Astrocyte (in vitro differentiated cells and primary cell): ENCODE measurements around the gene AP2M1. TPM values are rescaled to one million over a fixed set of nuclear protein-coding genes. Genes with fewer than 3 reads are reported as not detected.
"Not testable (repeated sequence)": the region's sequence is repeated elsewhere in the genome, so short reads cannot be mapped to it uniquely, and the experiment has no call there.

ENCODE experiments used
- DNase-seq: peaks from one replicate; pipeline ENCODE4 v3.0.0-alpha.2; 2010; ENCODE audit warnings: low read depth
- FAIRE-seq: peaks from 2 replicates; lab custom pipeline; 2011; peaks lifted over from hg19 to GRCh38; lab: Jason Lieb, UNC
- H2AFZ ChIP-seq: 2 replicates; pipeline ENCODE4 v1.6.0; 2012; ENCODE audit warnings: low read depth, low read length, inconsistent platforms
- H3K27ac ChIP-seq: 2 replicates; pipeline ENCODE4 v1.5.1; 2011; ENCODE audit warnings: low read depth, low read length, inconsistent platforms
- H3K27me3 ChIP-seq: 2 replicates; pipeline ENCODE4 v1.6.0; 2011; ENCODE audit warnings: low read length, inconsistent platforms; ENCODE audit not compliant: insufficient read depth
- H3K36me3 ChIP-seq: 2 replicates; pipeline ENCODE4 v1.5.1; 2011; ENCODE audit warnings: low read length, inconsistent platforms; ENCODE audit not compliant: insufficient read depth
- H3K4me1 ChIP-seq: 2 replicates; pipeline ENCODE4 v1.5.1; 2011; ENCODE audit warnings: low read length, inconsistent platforms; ENCODE audit not compliant: insufficient read depth
- H3K4me2 ChIP-seq: 2 replicates; pipeline ENCODE4 v1.6.0; 2012; ENCODE audit warnings: low read length, inconsistent platforms
- H3K4me3 ChIP-seq: 2 replicates; pipeline ENCODE4 v1.5.1; 2011; ENCODE audit warnings: low read depth, mild to moderate bottlenecking, low read length, inconsistent platforms; ENCODE audit not compliant: insufficient read depth
- H3K79me2 ChIP-seq: 2 replicates; pipeline ENCODE4 v1.6.0; 2012; ENCODE audit warnings: mild to moderate bottlenecking, low read length, inconsistent platforms; ENCODE audit not compliant: insufficient read depth
- H3K9ac ChIP-seq: 2 replicates; pipeline ENCODE4 v1.6.0; 2012; ENCODE audit warnings: mild to moderate bottlenecking, low read length, inconsistent platforms
- H3K9me3 ChIP-seq: 2 replicates; pipeline ENCODE4 v1.5.1; 2012; ENCODE audit warnings: low read depth, mild to moderate bottlenecking, low read length, inconsistent platforms; ENCODE audit not compliant: insufficient read depth
- H4K20me1 ChIP-seq: 2 replicates; pipeline ENCODE4 v1.6.0; 2012; ENCODE audit warnings: low read length, inconsistent platforms; ENCODE audit not compliant: insufficient read depth
- H3K27ac Mint-ChIP-seq: one replicate; pipeline ENCODE4 v1.8.0; 2021; ENCODE audit warnings: mild to moderate bottlenecking, mixed read lengths; ENCODE audit not compliant: unreplicated experiment
- H3K27me3 Mint-ChIP-seq: one replicate; pipeline ENCODE4 v1.8.0; 2021; ENCODE audit warnings: low read depth, mixed read lengths; ENCODE audit not compliant: unreplicated experiment
- H3K36me3 Mint-ChIP-seq: one replicate; pipeline ENCODE4 v1.8.0; 2021; ENCODE audit warnings: low read depth, mixed read lengths; ENCODE audit not compliant: unreplicated experiment
- H3K4me1 Mint-ChIP-seq: one replicate; pipeline ENCODE4 v1.8.0; 2021; ENCODE audit warnings: low read depth, mixed read lengths; ENCODE audit not compliant: unreplicated experiment
- H3K4me3 Mint-ChIP-seq: one replicate; pipeline ENCODE4 v1.8.0; 2021; ENCODE audit warnings: mild to moderate bottlenecking, moderate library complexity, mixed read lengths; ENCODE audit not compliant: unreplicated experiment
- H3K9me3 Mint-ChIP-seq: one replicate; pipeline ENCODE4 v1.8.0; 2021; ENCODE audit warnings: mild to moderate bottlenecking, mixed read lengths; ENCODE audit not compliant: unreplicated experiment
- EZH2 ChIP-seq: IDR thresholded peaks from 2 replicates; pipeline ENCODE4 v1.6.1; 2012; ENCODE audit warnings: mild to moderate bottlenecking, low read length, inconsistent platforms; ENCODE audit not compliant: insufficient read depth
- total RNA-seq: library from RNA; stranded (reverse); gene quantifications from 2 replicates; pipeline ENCODE4 v1.2.1, GENCODE V29; 2021
- TF ChIP-seq, protein P1 (sequence below): IDR thresholded peaks from 2 replicates; pipeline ENCODE4 v1.5.1; 2011; ENCODE audit warnings: low read depth, mild to moderate bottlenecking, inconsistent platforms, low read length, moderate library complexity; ENCODE audit not compliant: insufficient read depth

Gene AP2M1
- total RNA-seq, 1 donor from 2014 or later = 603 TPM

DNA sequence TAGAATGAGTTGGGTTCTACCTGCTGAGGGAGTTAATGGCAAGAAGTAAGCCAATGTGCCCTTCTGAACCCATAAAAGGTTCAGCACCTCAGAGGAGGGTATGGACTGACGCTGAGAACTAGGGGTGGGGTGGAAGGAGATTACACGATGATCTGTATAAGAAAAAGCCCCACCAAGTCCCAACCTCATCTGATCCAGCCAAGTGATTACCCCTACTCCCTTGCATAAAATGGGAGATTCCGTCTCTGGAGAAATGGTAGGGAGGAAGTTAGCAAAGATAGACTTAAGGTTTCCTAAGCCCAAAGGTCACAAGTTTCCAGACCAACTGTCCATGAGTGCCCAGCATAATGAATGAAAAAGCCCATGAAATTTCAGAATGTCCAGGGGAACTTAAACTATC is 26.6 kb upstream of the AP2M1 start:
- Histone ChIP-seq H3K4me3 (no peak overlapping the region), H3K9me3 (no peaks in the 10 kb centered on the region), H3K9ac (no peak overlapping the region), H3K4me2 (no peak overlapping the region), H3K79me2 (no peaks in the 10 kb centered on the region), H3K4me1 (no peaks in the 10 kb centered on the region), H3K36me3 (peaks cover 21% of the 10 kb centered on the region), H3K27me3 (no peaks in the 10 kb centered on the region), H2AFZ (no peak overlapping the region), H4K20me1 (no peaks in the 10 kb centered on the region), H3K27ac (no peak overlapping the region)
- Mint-ChIP-seq H3K4me1 (peaks cover 6% of the 10 kb centered on the region), H3K36me3 (peaks cover 7% of the 10 kb centered on the region), H3K27me3 (no peaks in the 10 kb centered on the region), H3K9me3 (no peaks in the 10 kb centered on the region), H3K27ac (no peak overlapping the region), H3K4me3 (no peak overlapping the region)
- no peak for DNase-seq
- FAIRE-seq = no peak
- no peak for TF ChIP-seq EZH2
- TF ChIP-seq, protein P1, sequence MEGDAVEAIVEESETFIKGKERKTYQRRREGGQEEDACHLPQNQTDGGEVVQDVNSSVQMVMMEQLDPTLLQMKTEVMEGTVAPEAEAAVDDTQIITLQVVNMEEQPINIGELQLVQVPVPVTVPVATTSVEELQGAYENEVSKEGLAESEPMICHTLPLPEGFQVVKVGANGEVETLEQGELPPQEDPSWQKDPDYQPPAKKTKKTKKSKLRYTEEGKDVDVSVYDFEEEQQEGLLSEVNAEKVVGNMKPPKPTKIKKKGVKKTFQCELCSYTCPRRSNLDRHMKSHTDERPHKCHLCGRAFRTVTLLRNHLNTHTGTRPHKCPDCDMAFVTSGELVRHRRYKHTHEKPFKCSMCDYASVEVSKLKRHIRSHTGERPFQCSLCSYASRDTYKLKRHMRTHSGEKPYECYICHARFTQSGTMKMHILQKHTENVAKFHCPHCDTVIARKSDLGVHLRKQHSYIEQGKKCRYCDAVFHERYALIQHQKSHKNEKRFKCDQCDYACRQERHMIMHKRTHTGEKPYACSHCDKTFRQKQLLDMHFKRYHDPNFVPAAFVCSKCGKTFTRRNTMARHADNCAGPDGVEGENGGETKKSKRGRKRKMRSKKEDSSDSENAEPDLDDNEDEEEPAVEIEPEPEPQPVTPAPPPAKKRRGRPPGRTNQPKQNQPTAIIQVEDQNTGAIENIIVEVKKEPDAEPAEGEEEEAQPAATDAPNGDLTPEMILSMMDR = no peak

DNA sequence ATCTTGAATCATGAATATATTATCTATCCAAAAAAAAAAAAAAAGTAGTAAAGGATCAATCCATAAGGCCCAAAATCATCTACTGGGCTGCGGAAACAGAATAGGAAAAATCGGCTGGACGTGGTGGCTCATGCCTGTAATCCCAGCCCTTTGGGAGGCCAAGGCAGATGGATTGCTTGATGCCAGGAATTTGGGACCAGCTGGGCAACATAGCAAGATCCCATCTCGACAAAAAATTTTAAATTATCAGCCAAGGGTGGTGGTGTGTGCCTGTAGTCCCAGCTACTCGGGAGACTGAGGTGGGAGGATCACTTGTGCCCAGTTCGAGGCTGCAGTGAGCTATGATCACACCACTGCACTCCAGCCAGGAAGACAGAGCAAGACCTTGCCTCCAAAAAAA is 25.5 kb upstream of the AP2M1 start:
- peaks cover under 1% of the 10 kb centered on the region for H3K4me1 ChIP-seq
- no peak overlapping the region for H3K27ac Mint-ChIP-seq
- DNase-seq = no peak
- peaks cover 5% of the 10 kb centered on the region for H3K36me3 Mint-ChIP-seq
- peaks cover 11% of the 10 kb centered on the region for H3K36me3 ChIP-seq
- H4K20me1 ChIP-seq = no peaks in the 10 kb centered on the region
- H2AFZ ChIP-seq = no peak overlapping the region
- no peak for FAIRE-seq
- H3K4me1 Mint-ChIP-seq = peaks cover 6% of the 10 kb centered on the region
- no peak overlapping the region for H3K4me2 ChIP-seq
- H3K27ac ChIP-seq = no peak overlapping the region
- no peaks in the 10 kb centered on the region for H3K9me3 Mint-ChIP-seq
- H3K9me3 ChIP-seq = no peaks in the 10 kb centered on the region
- no peak overlapping the region for H3K4me3 ChIP-seq
- no peaks in the 10 kb centered on the region for H3K79me2 ChIP-seq
- no peak overlapping the region for H3K9ac ChIP-seq
- no peak overlapping the region for H3K4me3 Mint-ChIP-seq
- H3K27me3 Mint-ChIP-seq = no peaks in the 10 kb centered on the region
- H3K27me3 ChIP-seq = no peaks in the 10 kb centered on the region
- TF ChIP-seq EZH2 = no peak
- TF ChIP-seq, protein P1 = no peak

DNA sequence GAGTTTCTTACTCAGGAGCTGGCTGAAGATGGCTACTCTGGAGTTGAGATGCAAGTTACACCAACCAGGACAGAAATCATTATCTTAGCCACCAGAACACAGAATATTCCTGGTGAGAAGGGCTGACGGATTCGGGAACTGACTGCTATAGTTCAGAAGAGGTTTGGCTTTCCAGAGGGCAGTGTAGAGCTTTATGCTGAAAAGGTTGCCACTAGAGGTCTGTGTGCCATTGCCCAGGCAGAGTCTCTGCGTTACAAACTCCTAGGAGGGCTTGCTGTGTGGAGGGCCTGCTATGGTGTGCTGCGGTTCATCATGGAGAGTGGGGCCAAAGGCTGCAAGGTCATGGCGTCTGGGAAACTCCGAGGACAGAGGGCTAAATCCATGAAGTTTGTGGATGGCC is 24.9 kb upstream of the AP2M1 start:
- not testable (repeated sequence) for H3K4me3 ChIP-seq, DNase-seq, H3K27me3 ChIP-seq, H3K36me3 ChIP-seq, H3K9me3 Mint-ChIP-seq, FAIRE-seq, H3K27ac Mint-ChIP-seq, H4K20me1 ChIP-seq, H3K27ac ChIP-seq, H3K4me1 Mint-ChIP-seq, H3K27me3 Mint-ChIP-seq, H3K36me3 Mint-ChIP-seq, H3K79me2 ChIP-seq, H3K4me1 ChIP-seq, H3K4me3 Mint-ChIP-seq, H3K9me3 ChIP-seq, H2AFZ ChIP-seq, H3K9ac ChIP-seq, H3K4me2 ChIP-seq
- TF ChIP-seq, protein P1 = peak; percentile 34
